OCI-LY7 (cell line): ENCODE results near the gene MPDZ. TPM values are rescaled to one million over a fixed set of nuclear protein-coding genes. Genes with fewer than 3 reads are reported as not detected.

Experiments used
- BruUV-seq: library from RNA; stranded (reverse); fragments of 400-500 nt; replicated peaks from 2 replicates; lab custom pipeline; 2021; lab: Mats Ljungman, UMichigan
- CTCF ChIA-PET: fragments of 300-600 bp; sonication (Branson Sonifier 250); formaldehyde crosslinking; loops from one replicate; lab custom pipeline; 2022; ENCODE audit warnings: antibody characterized with exemption; ENCODE audit not compliant: unreplicated experiment; lab: Charles Lee
- POLR2A ChIA-PET: fragments of 300-600 bp; sonication (Branson Sonifier 250); formaldehyde crosslinking; loops from one replicate; lab custom pipeline; 2022; ENCODE audit warnings: antibody characterized with exemption; lab: Charles Lee
- DNase-seq: peaks from one replicate; pipeline ENCODE4 v3.0.0-alpha.2; 2015; ENCODE audit warnings: low spot score
- H2AFZ ChIP-seq: fragments of 200-600 bp; sonication (generic), shearing (Covaris generic); 2 replicates; pipeline ENCODE4 v1.6.1; 2014; ENCODE audit warnings: mild to moderate bottlenecking, antibody characterized with exemption, low read length, moderate library complexity
- H3K27ac ChIP-seq: fragments of 200-600 bp; sonication (generic); 2 replicates; pipeline ENCODE4 v1.5.1; 2014; ENCODE audit warnings: mixed run types, low read depth, mild to moderate bottlenecking, moderate library complexity, low read length, inconsistent platforms; ENCODE audit not compliant: poor library complexity, severe bottlenecking
- H3K36me3 ChIP-seq: fragments of 200-600 bp; sonication (generic); 2 replicates; pipeline ENCODE4 v1.6.1; 2014; ENCODE audit warnings: mild to moderate bottlenecking, antibody characterized with exemption, low read length, moderate library complexity, mixed read lengths; ENCODE audit not compliant: insufficient read depth
- H3K4me1 ChIP-seq: fragments of 200-600 bp; sonication (generic); 2 replicates; pipeline ENCODE4 v1.5.1; 2014; ENCODE audit warnings: mild to moderate bottlenecking, low read length; ENCODE audit not compliant: insufficient read depth, poor library complexity, severe bottlenecking
- H3K4me2 ChIP-seq: fragments of 200-600 bp; sonication (generic); 2 replicates; pipeline ENCODE4 v1.6.1; 2014; ENCODE audit warnings: mild to moderate bottlenecking, low read length
- H3K4me3 ChIP-seq: fragments of 200-600 bp; sonication (generic); 2 replicates; pipeline ENCODE4 v1.5.1; 2014; ENCODE audit warnings: mild to moderate bottlenecking, low read depth, low read length; ENCODE audit not compliant: poor library complexity, severe bottlenecking
- H3K79me2 ChIP-seq: fragments of 200-600 bp; sonication (generic); 2 replicates; pipeline ENCODE4 v1.6.1; 2016; ENCODE audit warnings: low read depth, mild to moderate bottlenecking, low read length, moderate library complexity, mixed read lengths; ENCODE audit not compliant: insufficient read depth
- H3K9me2 ChIP-seq: fragments of 200-600 bp; sonication (generic); 2 replicates; pipeline ENCODE4 v1.6.1; 2016; ENCODE audit warnings: mild to moderate bottlenecking, low read length, mixed read lengths; ENCODE audit not compliant: insufficient read depth
- H3K9me3 ChIP-seq: fragments of 200-600 bp; sonication (generic); 2 replicates; pipeline ENCODE4 v1.6.1; 2014; ENCODE audit warnings: mild to moderate bottlenecking, mixed run types, low read length, mixed read lengths
- H4K20me1 ChIP-seq: fragments of 200-600 bp; sonication (generic); 2 replicates; pipeline ENCODE4 v1.6.1; 2014; ENCODE audit warnings: mild to moderate bottlenecking, antibody characterized with exemption, low read length, moderate library complexity, mixed read lengths; ENCODE audit not compliant: insufficient read depth
- CTCF ChIP-seq: fragments of 200-600 bp; sonication (generic); conservative IDR thresholded peaks from 2 replicates; pipeline ENCODE4 v1.5.1; 2014; ENCODE audit warnings: mild to moderate bottlenecking, antibody characterized with exemption, low read length, moderate library complexity, mixed read lengths
- EZH2phosphoT487 ChIP-seq: fragments of 200-600 bp; sonication (generic); IDR thresholded peaks from 2 replicates; pipeline ENCODE4 v1.6.1; 2018; ENCODE audit warnings: low read depth, borderline replicate concordance, mild to moderate bottlenecking, mixed run types, antibody characterized with exemption, low read length, moderate library complexity, mixed read lengths
- intact Hi-C: fragments of 100-400 bp; cut with micrococcal nuclease; formaldehyde crosslinking; loops from one replicate; pipeline ENCODE4 v1.10.0; 2022; ENCODE audit not compliant: unreplicated experiment
- total RNA-seq, 2 experiments: library from RNA; depleted of rRNA in 1 of 2; stranded (reverse); fragments of >200 nt in 1 of 2; shearing (Covaris generic) in 1 of 2; gene quantifications; 2 replicates each; pipeline ENCODE4 v1.2.3, GENCODE V29; 2014 to 2022

MPDZ gene
- total RNA-seq, 2 experiments from 2014 or later, result not detected

GRCh38 chr9:13221741-13222140 is 57.8 kb downstream of the MPDZ start:
- no peaks in the 10 kb centered on the region for H3K79me2 ChIP-seq
- no peaks in the 10 kb centered on the region for H4K20me1 ChIP-seq
- no peaks in the 10 kb centered on the region for H3K36me3 ChIP-seq
- no peak overlapping the region for H2AFZ ChIP-seq
- no peaks in the 10 kb centered on the region for H3K4me1 ChIP-seq
- CTCF ChIA-PET, result no interaction called here
- POLR2A ChIA-PET, result no interaction called here
- no TSS peak for BruUV-seq
- no peaks in the 10 kb centered on the region for H3K9me2 ChIP-seq
- TF ChIP-seq EZH2phosphoT487 (no peak), CTCF (no peak)
- intact Hi-C loops, result no loop called here
- H3K27ac ChIP-seq, result no peak overlapping the region
- H3K4me3 ChIP-seq, result no peak overlapping the region
- no peaks in the 10 kb centered on the region for H3K9me3 ChIP-seq
- DNase-seq, result no peak
- H3K4me2 ChIP-seq, result no peak overlapping the region

- intact Hi-C loops, result no loop called here
- no TSS peak for BruUV-seq
- H3K9me2 ChIP-seq, result no peaks in the 10 kb centered on the region
- no peaks in the 10 kb centered on the region for H3K36me3 ChIP-seq
- H3K9me3 ChIP-seq, result no peaks in the 10 kb centered on the region
- H3K4me2 ChIP-seq, result no peak overlapping the region
- no peak for DNase-seq
- no peak overlapping the region for H3K27ac ChIP-seq
- CTCF ChIA-PET, result no interaction called here
- no peaks in the 10 kb centered on the region for H3K79me2 ChIP-seq
- TF ChIP-seq EZH2phosphoT487, result no peak
- no peak for TF ChIP-seq CTCF
- no peak overlapping the region for H2AFZ ChIP-seq
- H4K20me1 ChIP-seq, result no peaks in the 10 kb centered on the region
- H3K4me1 ChIP-seq, result no peaks in the 10 kb centered on the region
- no peak overlapping the region for H3K4me3 ChIP-seq
- POLR2A ChIA-PET, result no interaction called here
Observed at GRCh38 chr9:13220837-13221236, 58.7 kb downstream of the MPDZ start.

GRCh38 chr9:13215791-13216554 is 63.5 kb downstream of the MPDZ start:
- H2AFZ ChIP-seq, result no peak overlapping the region
- no peaks in the 10 kb centered on the region for H3K9me2 ChIP-seq
- no peaks in the 10 kb centered on the region for H3K36me3 ChIP-seq
- ChIA-PET CTCF (interaction anchor here (0.8 kb wide), 1 partner anchor 12 kb away, joined by 3 read pairs; no protein-coding TSS in a partner anchor), POLR2A (interaction anchor here (0.6 to 0.7 kb wide), 7 partner anchors 25 to 1293 kb away, joined by 3 to 5 read pairs (median 3); no protein-coding TSS in a partner anchor)
- intact Hi-C loops, result loop anchor here (1.0 kb wide), 1 partner anchor 46 kb away; no protein-coding TSS in a partner anchor
- no peak overlapping the region for H3K4me2 ChIP-seq
- no peak for TF ChIP-seq EZH2phosphoT487
- no peak for TF ChIP-seq CTCF
- no peak for DNase-seq
- H3K4me3 ChIP-seq, result no peak overlapping the region
- H4K20me1 ChIP-seq, result no peaks in the 10 kb centered on the region
- no peaks in the 10 kb centered on the region for H3K4me1 ChIP-seq
- no peaks in the 10 kb centered on the region for H3K9me3 ChIP-seq
- no peak overlapping the region for H3K27ac ChIP-seq
- H3K79me2 ChIP-seq, result no peaks in the 10 kb centered on the region
- no TSS peak for BruUV-seq
